Fibroblast of the aortic adventitia (primary cell): Measurements from ENCODE around the gene PANK1. TPM values are rescaled to one million over a fixed set of nuclear protein-coding genes. Genes with fewer than 3 reads are reported as not detected.

Source experiments
- DNase-seq: peaks from one replicate; pipeline ENCODE4 v3.0.0-alpha.2; 2010; ENCODE audit warnings: low read depth
- H3K4me3 ChIP-seq: 2 replicates; pipeline ENCODE4 v1.5.1; 2011; ENCODE audit warnings: low read depth, mild to moderate bottlenecking, control low read depth, low read length, moderate library complexity
- CTCF ChIP-seq: IDR thresholded peaks from 2 replicates; pipeline ENCODE4 v1.5.1; 2011; ENCODE audit warnings: mild to moderate bottlenecking, low read length, control low read depth, inconsistent platforms; ENCODE audit not compliant: insufficient read depth
- total RNA-seq: library from RNA; depleted of rRNA; stranded (reverse); fragments of >200 nt; gene quantifications from 2 replicates; pipeline ENCODE4 v1.2.3, GENCODE V29; 2012; ENCODE audit warnings: low replicate concordance

PANK1 gene
- total RNA-seq, 1 donor = 5.2 TPM

GRCh38 chr10:89655722-89656121 lies 10.7 kb upstream of the PANK1 start:
- no peak overlapping the region for H3K4me3 ChIP-seq

GRCh38 chr10:89653410-89653869 lies 8.4 kb upstream of the PANK1 start:
- no peak overlapping the region for H3K4me3 ChIP-seq
- TF ChIP-seq CTCF = no peak
- peak; percentile 30 for DNase-seq

More at GRCh38 chr10:89655722-89656121, 10.7 kb upstream of the PANK1 start:
- TF ChIP-seq CTCF = no peak
- no peak for DNase-seq

GRCh38 chr10:89652806-89653370 lies 7.8 kb upstream of the PANK1 start:
- TF ChIP-seq CTCF = no peak

GRCh38 chr10:89651916-89652573 lies 7.0 kb upstream of the PANK1 start:
- H3K4me3 ChIP-seq = no peak overlapping the region
- no peak for TF ChIP-seq CTCF
- DNase-seq = no peak

More at GRCh38 chr10:89652806-89653370, 7.8 kb upstream of the PANK1 start:
- no peak for DNase-seq
- H3K4me3 ChIP-seq = no peak overlapping the region

GRCh38 chr10:89651205-89651915 lies 6.3 kb upstream of the PANK1 start:
- no peak for DNase-seq
- H3K4me3 ChIP-seq = no peak overlapping the region
- no peak for TF ChIP-seq CTCF

GRCh38 chr10:89649051-89649450 lies 4.0 kb upstream of the PANK1 start:
- TF ChIP-seq CTCF = no peak
- no peak for DNase-seq

More at GRCh38 chr10:89649051-89649450, 4.0 kb upstream of the PANK1 start:
- H3K4me3 ChIP-seq = no peak overlapping the region
